ENCODE results near the gene SETD6. TPM values are rescaled to one million over a fixed set of nuclear protein-coding genes. Genes with fewer than 3 reads are reported as not detected.

SETD6 gene
- total and polyA plus RNA-seq, 2 of the 8 experiments (the other 6 are each of a cell fraction or from before 2014, with no cell fraction given), result 25.3 to 40.5 TPM

GRCh38 chr16:58510776-58511628 is 4.3 kb upstream of the SETD6 start (continued):
- TF ChIP-seq RNF2 (IDR thresholded peaks at IDR 0.05; ENCODE audit: borderline replicate concordance, low read depth, low read length, missing control alignments, poor library complexity, severe bottlenecking), result no peak
- TF ChIP-seq MAFK (IDR thresholded peaks at IDR 0.05; ENCODE audit: low read depth, low read length), result no peak
- no peak for TF ChIP-seq ASH2L (IDR thresholded peaks at IDR 0.05; ENCODE audit: low read length)
- TF ChIP-seq RBBP5 (IDR thresholded peaks at IDR 0.05; ENCODE audit: borderline replicate concordance, low read depth, low read length), result no peak
- TF ChIP-seq ZNF274 (IDR thresholded peaks at IDR 0.05; ENCODE audit: borderline replicate concordance, extremely low read depth, low read length), result no peak
- no peak for TF ChIP-seq TCF12 (IDR thresholded peaks at IDR 0.05; ENCODE audit: low read depth, low read length)
- no peak for TF ChIP-seq BRCA1 (IDR thresholded peaks at IDR 0.05; ENCODE audit: low read depth, low read length)
- TF ChIP-seq NANOG (IDR thresholded peaks at IDR 0.05; ENCODE audit: insufficient read depth, low read depth, low read length, poor library complexity, severe bottlenecking), result no peak
